Activated naive CD8-positive, alpha-beta T cell (primary cell): ENCODE data around the gene WDFY3.
"Not testable (repeated sequence)": the region's sequence is repeated elsewhere in the genome, so short reads cannot be mapped to it uniquely, and the experiment has no call there.

Source experiments
- H3K27ac Mint-ChIP-seq: one replicate; pipeline ENCODE4 v1.8.0; 2021; ENCODE audit warnings: mixed read lengths
- H3K27me3 Mint-ChIP-seq: one replicate; pipeline ENCODE4 v1.8.0; 2021; ENCODE audit warnings: mixed read lengths
- H3K36me3 Mint-ChIP-seq: one replicate; pipeline ENCODE4 v1.8.0; 2021; ENCODE audit warnings: mixed read lengths
- H3K4me1 Mint-ChIP-seq: one replicate; pipeline ENCODE4 v1.8.0; 2021; ENCODE audit warnings: low read depth, mixed read lengths
- H3K4me3 Mint-ChIP-seq: one replicate; pipeline ENCODE4 v1.8.0; 2021; ENCODE audit warnings: mild to moderate bottlenecking, mixed read lengths
- H3K9me3 Mint-ChIP-seq: one replicate; pipeline ENCODE4 v1.8.0; 2021; ENCODE audit warnings: low read depth, mixed read lengths

The WDFY3 gene

GRCh38 chr4:84870398-84871163 is 95.9 kb downstream of the WDFY3 start:
- Mint-ChIP-seq H3K4me3 (no peak overlapping the region), H3K27me3 (no peaks in the 10 kb centered on the region), H3K9me3 (no peaks in the 10 kb centered on the region), H3K36me3 (no peaks in the 10 kb centered on the region), H3K27ac (no peak overlapping the region), H3K4me1 (no peaks in the 10 kb centered on the region)

- Mint-ChIP-seq H3K4me3 (no peak overlapping the region), H3K27ac (no peak overlapping the region), H3K4me1 (no peaks in the 10 kb centered on the region), H3K27me3 (no peaks in the 10 kb centered on the region), H3K36me3 (no peaks in the 10 kb centered on the region), H3K9me3 (no peaks in the 10 kb centered on the region)
Measured at GRCh38 chr4:84866295-84866694, 100.2 kb downstream of the WDFY3 start.

GRCh38 chr4:84865600-84865999 is 100.9 kb downstream of the WDFY3 start:
- H3K36me3 Mint-ChIP-seq, result no peaks in the 10 kb centered on the region
- H3K27me3 Mint-ChIP-seq, result no peaks in the 10 kb centered on the region
- no peak overlapping the region for H3K27ac Mint-ChIP-seq
- no peaks in the 10 kb centered on the region for H3K4me1 Mint-ChIP-seq
- no peak overlapping the region for H3K4me3 Mint-ChIP-seq
- no peaks in the 10 kb centered on the region for H3K9me3 Mint-ChIP-seq

- no peaks in the 10 kb centered on the region for H3K36me3 Mint-ChIP-seq
- peaks cover 2% of the 10 kb centered on the region for H3K27me3 Mint-ChIP-seq
- H3K27ac Mint-ChIP-seq, result no peak overlapping the region
- H3K4me3 Mint-ChIP-seq, result no peak overlapping the region
- no peaks in the 10 kb centered on the region for H3K4me1 Mint-ChIP-seq
- H3K9me3 Mint-ChIP-seq, result no peaks in the 10 kb centered on the region
Measured at GRCh38 chr4:84862064-84862463, 104.4 kb downstream of the WDFY3 start.

GRCh38 chr4:84857296-84857695 is 109.2 kb downstream of the WDFY3 start:
- Mint-ChIP-seq H3K27me3 (peaks cover 2% of the 10 kb centered on the region), H3K27ac (no peak overlapping the region), H3K9me3 (no peaks in the 10 kb centered on the region), H3K4me3 (no peak overlapping the region), H3K4me1 (no peaks in the 10 kb centered on the region), H3K36me3 (no peaks in the 10 kb centered on the region)

- Mint-ChIP-seq H3K36me3 (no peaks in the 10 kb centered on the region), H3K27ac (no peak overlapping the region), H3K9me3 (no peaks in the 10 kb centered on the region), H3K27me3 (peaks cover 2% of the 10 kb centered on the region), H3K4me1 (no peaks in the 10 kb centered on the region), H3K4me3 (no peak overlapping the region)
Measured at GRCh38 chr4:84856468-84857049, 109.9 kb downstream of the WDFY3 start.

GRCh38 chr4:84855774-84856173 is 110.7 kb downstream of the WDFY3 start:
- H3K9me3 Mint-ChIP-seq, result no peaks in the 10 kb centered on the region
- no peaks in the 10 kb centered on the region for H3K4me1 Mint-ChIP-seq
- H3K4me3 Mint-ChIP-seq, result no peak overlapping the region
- H3K36me3 Mint-ChIP-seq, result no peaks in the 10 kb centered on the region
- H3K27ac Mint-ChIP-seq, result no peak overlapping the region
- H3K27me3 Mint-ChIP-seq, result peaks cover 2% of the 10 kb centered on the region

- no peaks in the 10 kb centered on the region for H3K4me1 Mint-ChIP-seq
- no peaks in the 10 kb centered on the region for H3K9me3 Mint-ChIP-seq
- no peaks in the 10 kb centered on the region for H3K27me3 Mint-ChIP-seq
- no peak overlapping the region for H3K27ac Mint-ChIP-seq
- no peak overlapping the region for H3K4me3 Mint-ChIP-seq
- H3K36me3 Mint-ChIP-seq, result no peaks in the 10 kb centered on the region
Measured at GRCh38 chr4:84852081-84852480, 114.4 kb downstream of the WDFY3 start.

GRCh38 chr4:84849051-84849640 is 117.3 kb downstream of the WDFY3 start:
- no peak overlapping the region for H3K4me3 Mint-ChIP-seq
- H3K27ac Mint-ChIP-seq, result no peak overlapping the region
- no peaks in the 10 kb centered on the region for H3K27me3 Mint-ChIP-seq
- no peaks in the 10 kb centered on the region for H3K4me1 Mint-ChIP-seq
- H3K9me3 Mint-ChIP-seq, result no peaks in the 10 kb centered on the region
- H3K36me3 Mint-ChIP-seq, result no peaks in the 10 kb centered on the region

- Mint-ChIP-seq H3K27me3 (no peaks in the 10 kb centered on the region), H3K4me1 (no peaks in the 10 kb centered on the region), H3K27ac (no peak overlapping the region), H3K36me3 (no peaks in the 10 kb centered on the region), H3K4me3 (no peak overlapping the region), H3K9me3 (no peaks in the 10 kb centered on the region)
Measured at GRCh38 chr4:84848432-84848831, 118.1 kb downstream of the WDFY3 start.

GRCh38 chr4:84847978-84848377 is 118.5 kb downstream of the WDFY3 start:
- Mint-ChIP-seq H3K9me3 (no peaks in the 10 kb centered on the region), H3K4me3 (no peak overlapping the region), H3K27me3 (no peaks in the 10 kb centered on the region), H3K27ac (no peak overlapping the region), H3K4me1 (no peaks in the 10 kb centered on the region), H3K36me3 (no peaks in the 10 kb centered on the region)

- H3K36me3 Mint-ChIP-seq, result no peaks in the 10 kb centered on the region
- no peaks in the 10 kb centered on the region for H3K4me1 Mint-ChIP-seq
- no peaks in the 10 kb centered on the region for H3K9me3 Mint-ChIP-seq
- H3K4me3 Mint-ChIP-seq, result no peak overlapping the region
- no peak overlapping the region for H3K27ac Mint-ChIP-seq
- no peaks in the 10 kb centered on the region for H3K27me3 Mint-ChIP-seq
Measured at GRCh38 chr4:84846985-84847384, 119.5 kb downstream of the WDFY3 start.

GRCh38 chr4:84841435-84841834 is 125.1 kb downstream of the WDFY3 start:
- Mint-ChIP-seq H3K4me3 (no peak overlapping the region), H3K36me3 (no peaks in the 10 kb centered on the region), H3K9me3 (no peaks in the 10 kb centered on the region), H3K27me3 (no peaks in the 10 kb centered on the region), H3K27ac (no peak overlapping the region), H3K4me1 (no peaks in the 10 kb centered on the region)

GRCh38 chr4:84837751-84838150 is 128.7 kb downstream of the WDFY3 start:
- Mint-ChIP-seq H3K4me1 (no peaks in the 10 kb centered on the region), H3K27ac (no peak overlapping the region), H3K4me3 (no peak overlapping the region), H3K36me3 (no peaks in the 10 kb centered on the region), H3K27me3 (no peaks in the 10 kb centered on the region), H3K9me3 (no peaks in the 10 kb centered on the region)

- not testable (repeated sequence) for H3K27me3 Mint-ChIP-seq, H3K4me3 Mint-ChIP-seq, H3K4me1 Mint-ChIP-seq, H3K27ac Mint-ChIP-seq, H3K9me3 Mint-ChIP-seq, H3K36me3 Mint-ChIP-seq
Measured at GRCh38 chr4:84829633-84830032, 136.9 kb downstream of the WDFY3 start.

- H3K36me3 Mint-ChIP-seq, result no peaks in the 10 kb centered on the region
- H3K4me3 Mint-ChIP-seq, result no peak overlapping the region
- no peaks in the 10 kb centered on the region for H3K27me3 Mint-ChIP-seq
- no peak overlapping the region for H3K27ac Mint-ChIP-seq
- H3K9me3 Mint-ChIP-seq, result no peaks in the 10 kb centered on the region
- H3K4me1 Mint-ChIP-seq, result no peaks in the 10 kb centered on the region
Measured at GRCh38 chr4:84826681-84827080, 139.8 kb downstream of the WDFY3 start.
